RPMI8226 (cell line): ENCODE measurements around the gene NOS3.
"Not testable (repeated sequence)": the region's sequence is repeated elsewhere in the genome, so short reads cannot be mapped to it uniquely, and the experiment has no call there.

Source experiments
- DNase-seq: peaks from one replicate; pipeline ENCODE4 v3.0.0-alpha.2; 2015

NOS3 gene

DNA sequence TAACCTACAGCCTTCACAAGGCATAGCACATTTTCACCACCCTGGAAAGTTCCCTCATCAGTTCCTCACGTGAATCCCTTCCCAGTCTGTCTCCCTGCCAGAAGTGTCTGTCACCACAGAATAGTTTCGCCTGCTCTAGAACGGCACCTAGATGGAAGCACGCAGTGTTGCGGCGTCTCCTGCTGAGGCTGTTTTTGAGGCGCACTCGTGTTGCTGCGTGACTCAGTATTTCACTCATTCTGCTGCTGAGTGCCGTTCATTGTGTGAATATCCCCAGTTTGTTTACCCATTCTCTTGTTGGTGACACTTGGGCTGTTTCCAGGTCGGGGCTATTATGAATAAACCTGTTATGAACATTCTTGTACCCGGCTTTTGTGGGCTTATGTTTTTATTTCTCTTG, 12.8 kb downstream of the NOS3 start:
- no peak for DNase-seq

DNA sequence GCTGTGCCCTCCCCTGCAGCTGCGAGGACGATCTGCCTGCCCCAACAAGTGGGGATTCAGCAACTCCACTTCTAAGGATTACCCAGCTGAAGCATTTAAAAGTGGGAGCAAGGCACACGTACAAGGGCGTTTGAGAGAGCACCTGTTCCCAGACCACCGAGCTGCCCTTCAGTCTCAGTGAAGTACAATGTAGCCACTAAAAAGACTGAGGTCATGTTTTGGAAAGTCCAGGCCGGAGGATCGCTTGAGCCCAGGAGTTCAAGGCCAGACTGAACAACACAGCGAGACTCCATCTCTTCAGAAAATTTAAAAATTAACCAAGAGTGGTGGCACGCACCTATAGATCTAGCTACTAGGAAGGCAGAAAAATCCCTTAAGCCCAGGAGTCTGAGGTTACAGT, 14.7 kb downstream of the NOS3 start:
- no peak for DNase-seq

DNA sequence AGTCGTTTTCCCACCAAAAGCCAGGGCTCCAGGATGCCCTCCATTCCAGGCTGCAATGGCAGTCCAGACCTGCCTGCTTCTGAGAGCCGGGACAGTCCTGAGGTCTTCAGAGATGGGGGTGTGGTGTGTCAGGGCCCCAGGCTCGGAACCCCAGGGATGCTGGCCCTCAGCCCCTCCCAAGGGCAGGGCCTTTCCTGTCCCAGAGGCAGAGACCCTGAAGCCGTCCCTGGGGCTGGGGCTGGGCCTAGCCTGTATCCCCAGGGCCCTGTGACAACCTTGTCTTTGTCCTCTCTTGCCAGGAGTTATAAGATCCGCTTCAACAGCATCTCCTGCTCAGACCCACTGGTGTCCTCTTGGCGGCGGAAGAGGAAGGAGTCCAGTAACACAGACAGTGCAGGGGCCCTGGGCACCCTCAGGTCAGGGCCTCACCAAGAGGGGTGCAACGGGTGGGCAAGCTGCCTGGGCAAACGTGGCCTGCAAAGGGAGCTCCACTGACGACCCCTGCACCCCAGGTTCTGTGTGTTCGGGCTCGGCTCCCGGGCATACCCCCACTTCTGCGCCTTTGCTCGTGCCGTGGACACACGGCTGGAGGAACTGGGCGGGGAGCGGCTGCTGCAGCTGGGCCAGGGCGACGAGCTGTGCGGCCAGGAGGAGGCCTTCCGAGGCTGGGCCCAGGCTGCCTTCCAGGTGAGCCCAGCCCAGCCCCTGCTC, 15.9 kb downstream of the NOS3 start:
- DNase-seq, result no peak

DNA sequence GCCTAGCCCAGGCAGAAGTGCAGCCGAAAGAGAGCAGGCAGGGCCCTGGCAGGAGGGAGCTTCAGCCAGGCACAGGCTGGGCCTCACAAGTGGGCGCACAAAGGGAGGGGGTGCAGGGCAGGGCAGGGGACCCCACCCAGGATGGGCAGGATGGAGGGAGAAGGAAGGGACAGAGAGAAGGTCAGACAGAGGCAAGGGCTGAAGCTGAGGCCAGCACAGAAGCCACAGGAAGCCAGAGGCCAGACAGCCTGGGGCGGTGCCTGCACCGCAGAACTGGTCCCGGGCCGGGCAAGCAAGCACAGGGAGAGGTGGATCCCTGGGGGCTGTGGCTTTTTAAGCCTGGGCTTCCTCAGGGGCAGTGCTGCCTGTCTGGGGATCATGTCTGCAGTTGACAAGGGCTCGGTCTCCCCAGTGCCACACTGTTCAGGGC, 16.7 kb downstream of the NOS3 start:
- DNase-seq, result no peak

DNA sequence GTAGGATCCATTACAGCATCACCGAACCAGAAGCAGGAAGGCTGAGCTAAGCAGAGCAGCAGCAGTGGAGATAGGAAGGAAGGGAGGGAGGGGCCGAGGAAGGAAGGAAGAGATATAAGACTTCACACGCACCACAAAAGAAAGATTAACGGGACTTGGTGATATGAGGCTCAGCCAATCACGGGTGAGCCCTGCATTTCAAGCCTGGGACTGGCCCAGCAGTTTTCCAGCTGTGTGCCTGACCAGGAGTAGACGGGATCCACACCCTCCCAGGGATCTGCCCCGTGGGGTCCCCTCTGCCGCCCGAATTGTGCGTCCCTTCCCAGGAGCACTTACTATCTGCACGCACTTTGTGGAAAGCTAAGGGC, 17.3 kb downstream of the NOS3 start:
- no peak for DNase-seq

DNA sequence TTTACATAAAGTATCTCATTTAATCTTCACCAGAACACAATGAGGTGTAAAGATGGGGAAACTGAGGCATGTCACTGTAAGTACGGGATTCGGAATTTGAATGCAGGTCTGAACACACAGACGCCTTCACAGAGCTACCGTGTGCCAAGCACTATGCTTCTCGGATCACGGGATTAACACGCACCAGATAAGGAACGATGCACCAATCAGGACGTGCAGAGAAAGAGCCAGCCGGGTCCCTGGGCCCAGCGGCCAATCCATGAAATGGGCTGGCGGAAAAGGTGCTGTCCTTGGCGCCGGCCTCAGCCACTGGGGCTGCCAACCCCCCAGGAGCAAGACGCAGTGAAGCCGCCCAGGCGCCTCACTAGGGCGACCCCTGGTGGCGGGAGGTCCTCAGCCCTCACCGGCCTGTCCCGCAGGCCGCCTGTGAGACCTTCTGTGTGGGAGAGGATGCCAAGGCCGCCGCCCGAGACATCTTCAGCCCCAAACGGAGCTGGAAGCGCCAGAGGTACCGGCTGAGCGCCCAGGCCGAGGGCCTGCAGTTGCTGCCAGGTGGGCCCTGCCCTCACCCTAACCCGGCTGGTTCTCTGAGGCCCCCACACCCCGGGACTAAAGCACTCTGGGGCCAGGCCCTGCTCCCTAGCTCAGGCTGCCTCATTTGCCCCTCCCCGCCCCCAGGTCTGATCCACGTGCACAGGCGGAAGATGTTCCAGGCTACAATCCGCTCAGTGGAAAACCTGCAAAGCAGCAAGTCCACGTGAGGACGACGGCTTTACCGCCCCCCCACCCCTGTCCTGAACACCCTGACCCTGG, 17.9 kb downstream of the NOS3 start:
- peak; percentile 83 for DNase-seq

DNA sequence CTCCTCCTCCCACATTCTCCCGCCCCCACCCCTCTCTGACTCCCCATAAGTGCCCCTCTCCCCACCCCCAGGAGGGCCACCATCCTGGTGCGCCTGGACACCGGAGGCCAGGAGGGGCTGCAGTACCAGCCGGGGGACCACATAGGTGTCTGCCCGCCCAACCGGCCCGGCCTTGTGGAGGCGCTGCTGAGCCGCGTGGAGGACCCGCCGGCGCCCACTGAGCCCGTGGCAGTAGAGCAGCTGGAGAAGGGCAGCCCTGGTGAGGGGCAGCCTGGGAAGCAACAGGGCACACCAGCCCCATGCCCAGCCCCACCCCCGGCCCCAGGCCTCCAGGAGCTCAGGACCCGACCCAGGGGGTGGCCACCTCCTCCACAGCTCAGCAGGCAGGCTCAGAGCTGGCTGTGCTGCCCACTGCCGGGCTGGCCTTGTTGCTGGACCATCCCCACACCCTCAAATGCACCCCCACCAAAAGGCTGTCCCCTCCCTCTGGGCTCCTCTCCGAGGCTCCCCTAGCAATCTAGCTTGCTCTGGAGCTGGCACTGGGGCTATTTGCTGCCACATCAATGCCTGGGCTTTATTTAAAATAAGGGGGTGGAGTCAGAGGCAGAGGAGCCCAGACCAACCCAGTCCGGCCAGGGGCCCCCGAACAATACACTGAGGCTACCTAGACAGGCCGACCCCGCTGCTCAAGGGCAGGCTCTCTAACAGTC, 18.7 kb downstream of the NOS3 start:
- DNase-seq, result no peak

DNA sequence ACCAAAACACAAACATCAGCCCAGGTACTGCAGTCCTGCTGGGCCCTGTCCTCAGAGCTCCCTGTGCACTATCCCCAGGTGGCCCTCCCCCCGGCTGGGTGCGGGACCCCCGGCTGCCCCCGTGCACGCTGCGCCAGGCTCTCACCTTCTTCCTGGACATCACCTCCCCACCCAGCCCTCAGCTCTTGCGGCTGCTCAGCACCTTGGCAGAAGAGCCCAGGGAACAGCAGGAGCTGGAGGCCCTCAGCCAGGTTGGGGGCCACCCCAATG, 19.2 kb downstream of the NOS3 start:
- no peak for DNase-seq

DNA sequence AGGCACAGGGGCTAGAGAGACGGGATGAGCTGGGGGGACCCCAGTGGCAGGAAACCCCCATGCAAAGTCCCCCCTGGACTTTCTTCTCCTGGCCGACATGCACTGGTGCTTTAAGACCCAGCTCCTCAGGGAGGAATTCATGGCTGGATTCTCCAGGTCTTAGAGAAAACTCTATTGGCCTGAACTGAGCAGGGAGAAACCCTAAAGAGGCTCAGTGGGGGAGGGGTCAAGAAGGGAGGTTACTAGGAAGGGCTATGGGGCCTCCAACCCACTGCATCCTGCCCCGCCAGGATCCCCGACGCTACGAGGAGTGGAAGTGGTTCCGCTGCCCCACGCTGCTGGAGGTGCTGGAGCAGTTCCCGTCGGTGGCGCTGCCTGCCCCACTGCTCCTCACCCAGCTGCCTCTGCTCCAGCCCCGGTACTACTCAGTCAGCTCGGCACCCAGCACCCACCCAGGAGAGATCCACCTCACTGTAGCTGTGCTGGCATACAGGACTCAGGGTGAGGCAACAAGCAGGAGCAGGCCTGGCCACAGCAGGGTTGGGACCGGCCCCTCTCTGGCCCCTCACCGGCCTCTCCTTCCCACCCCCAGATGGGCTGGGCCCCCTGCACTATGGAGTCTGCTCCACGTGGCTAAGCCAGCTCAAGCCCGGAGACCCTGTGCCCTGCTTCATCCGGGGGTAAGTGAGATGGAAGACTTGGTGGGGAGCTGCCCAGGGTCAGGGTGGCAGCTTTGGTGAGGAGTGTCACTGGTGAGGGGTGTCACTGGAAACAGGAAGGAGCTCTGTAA, 19.7 kb downstream of the NOS3 start:
- peak; percentile 26 for DNase-seq

DNA sequence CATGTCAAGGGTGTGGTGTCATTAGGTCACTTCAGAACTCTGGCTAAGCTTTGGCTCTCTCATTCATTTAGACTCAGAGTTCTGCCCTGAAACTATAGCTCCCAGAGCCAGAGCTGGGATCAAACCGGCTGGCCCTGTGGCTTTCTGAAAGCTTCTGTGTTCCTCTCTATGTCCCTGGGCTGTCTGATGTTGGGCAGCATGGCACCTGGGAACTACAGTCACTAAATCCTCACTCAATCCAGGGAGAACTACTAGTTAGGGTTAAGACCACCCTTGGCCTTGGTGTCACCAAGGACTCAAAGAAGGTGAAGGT, 20.2 kb downstream of the NOS3 start:
- DNase-seq, result no peak

DNA sequence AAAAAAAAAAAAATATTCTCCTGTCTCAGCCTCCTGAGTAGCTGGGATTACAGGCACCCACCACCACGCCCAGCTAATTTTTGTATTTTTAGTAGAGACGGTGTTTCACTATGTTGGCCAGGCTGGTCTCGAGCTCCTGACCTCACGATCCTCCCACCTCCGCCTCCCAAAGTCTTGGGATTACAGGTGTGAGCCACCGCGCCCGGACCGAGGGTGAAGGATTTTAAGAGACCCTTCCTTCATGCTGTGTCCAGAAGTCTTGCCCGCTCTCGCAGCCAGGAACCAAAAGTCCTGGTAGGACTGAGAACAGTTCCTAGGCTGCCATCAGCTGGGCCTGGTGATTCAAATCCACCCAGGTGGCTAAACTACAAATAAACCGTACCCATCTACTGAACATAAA, 20.8 kb downstream of the NOS3 start:
- DNase-seq, result not testable (repeated sequence)

DNA sequence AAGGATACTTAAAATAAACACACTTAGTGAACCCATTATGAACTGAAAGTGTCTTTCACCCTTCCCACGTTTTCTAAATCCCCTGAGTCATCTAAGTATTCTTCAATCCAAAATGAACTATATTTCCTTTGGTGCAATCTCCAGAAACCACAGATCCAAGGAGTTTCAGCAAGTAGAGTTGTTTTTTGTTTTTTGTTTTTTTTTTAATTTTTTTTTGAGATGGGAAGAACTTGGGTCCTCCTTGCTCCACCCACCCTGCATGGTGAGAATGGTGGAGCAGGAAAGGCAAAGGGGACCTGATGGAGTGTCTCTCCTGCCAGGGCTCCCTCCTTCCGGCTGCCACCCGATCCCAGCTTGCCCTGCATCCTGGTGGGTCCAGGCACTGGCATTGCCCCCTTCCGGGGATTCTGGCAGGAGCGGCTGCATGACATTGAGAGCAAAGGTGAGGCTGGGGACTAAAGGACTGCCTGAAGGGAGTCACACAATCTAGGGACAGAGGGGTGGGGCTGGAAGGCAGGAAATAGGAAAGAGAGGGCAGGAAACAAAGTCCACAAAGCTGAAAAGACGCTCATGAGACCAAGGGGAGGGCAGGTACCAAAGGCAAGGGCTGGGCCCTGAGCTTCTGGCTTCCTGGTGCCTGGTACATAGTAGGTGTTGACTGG, 21.3 kb downstream of the NOS3 start:
- DNase-seq, result no peak

DNA sequence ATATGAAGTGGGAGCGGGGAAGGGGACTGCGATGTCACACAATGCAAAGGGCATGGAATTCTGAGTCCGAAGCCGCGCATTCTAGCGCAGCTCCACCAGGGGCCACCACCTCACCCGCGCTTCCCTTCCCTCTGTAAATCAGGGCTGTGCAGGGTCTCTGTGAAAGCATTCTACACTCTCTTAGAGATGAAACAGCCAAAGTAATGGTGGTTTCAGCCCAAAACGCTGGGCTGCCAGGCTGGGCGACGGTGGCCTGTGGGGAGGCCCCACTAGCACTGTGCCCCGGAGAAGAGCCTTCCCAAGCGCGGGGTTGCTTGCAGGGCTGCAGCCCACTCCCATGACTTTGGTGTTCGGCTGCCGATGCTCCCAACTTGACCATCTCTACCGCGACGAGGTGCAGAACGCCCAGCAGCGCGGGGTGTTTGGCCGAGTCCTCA, 22.1 kb downstream of the NOS3 start:
- DNase-seq, result no peak

DNA sequence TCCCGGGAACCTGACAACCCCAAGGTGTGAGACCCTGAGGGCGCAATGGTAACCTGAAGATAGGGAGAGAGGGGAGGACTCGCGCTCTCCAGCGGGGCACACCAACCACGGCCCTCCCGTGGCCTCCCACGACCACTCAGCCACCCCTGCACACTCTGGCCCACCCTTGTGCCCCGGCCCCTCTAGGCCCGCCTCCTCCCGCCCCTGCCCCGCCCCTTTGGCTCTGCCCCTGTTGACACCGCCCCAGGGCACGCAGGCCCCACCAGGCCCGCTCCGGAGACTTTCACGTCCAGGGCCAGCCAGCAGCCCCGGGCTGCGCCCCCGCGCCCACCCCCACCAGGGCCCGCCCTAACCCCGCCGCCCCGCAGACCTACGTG, 22.5 kb downstream of the NOS3 start:
- DNase-seq, result no peak

DNA sequence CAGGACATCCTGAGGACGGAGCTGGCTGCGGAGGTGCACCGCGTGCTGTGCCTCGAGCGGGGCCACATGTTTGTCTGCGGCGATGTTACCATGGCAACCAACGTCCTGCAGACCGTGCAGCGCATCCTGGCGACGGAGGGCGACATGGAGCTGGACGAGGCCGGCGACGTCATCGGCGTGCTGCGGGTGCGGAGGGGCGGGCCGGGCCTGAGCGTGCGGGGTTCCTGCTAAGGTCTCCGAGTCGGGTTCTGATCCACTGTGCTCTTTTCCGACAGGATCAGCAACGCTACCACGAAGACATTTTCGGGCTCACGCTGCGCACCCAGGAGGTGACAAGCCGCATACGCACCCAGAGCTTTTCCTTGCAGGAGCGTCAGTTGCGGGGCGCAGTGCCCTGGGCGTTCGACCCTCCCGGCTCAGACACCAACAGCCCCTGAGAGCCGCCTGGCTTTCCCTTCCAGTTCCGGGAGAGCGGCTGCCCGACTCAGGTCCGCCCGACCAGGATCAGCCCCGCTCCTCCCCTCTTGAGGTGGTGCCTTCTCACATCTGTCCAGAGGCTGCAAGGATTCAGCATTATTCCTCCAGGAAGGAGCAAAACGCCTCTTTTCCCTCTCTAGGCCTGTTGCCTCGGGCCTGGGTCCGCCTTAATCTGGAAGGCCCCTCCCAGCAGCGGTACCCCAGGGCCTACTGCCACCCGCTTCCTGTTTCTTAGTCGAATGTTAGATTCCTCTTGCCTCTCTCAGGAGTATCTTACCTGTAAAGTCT, 23.1 kb downstream of the NOS3 start:
- DNase-seq, result peak; percentile 91

DNA sequence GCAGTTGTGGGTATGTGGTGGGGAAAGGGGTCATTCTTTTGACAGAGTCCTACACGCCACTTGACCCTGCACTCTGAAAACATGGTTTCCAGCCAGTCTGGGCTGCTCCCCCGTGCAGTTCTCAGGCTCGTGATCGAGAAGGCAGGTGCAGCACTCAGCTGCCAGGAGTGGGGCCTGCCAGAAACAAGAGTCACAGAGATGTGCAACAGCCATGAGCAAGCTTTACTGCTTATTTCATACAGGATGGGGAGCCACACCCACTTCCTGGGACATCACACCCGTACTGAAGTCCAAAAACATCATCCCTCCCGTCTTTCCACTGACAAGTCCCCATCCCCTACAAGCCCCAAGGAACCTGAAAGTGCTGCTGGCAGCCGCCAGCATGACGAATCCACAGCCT, 24.1 kb downstream of the NOS3 start:
- no peak for DNase-seq

DNA sequence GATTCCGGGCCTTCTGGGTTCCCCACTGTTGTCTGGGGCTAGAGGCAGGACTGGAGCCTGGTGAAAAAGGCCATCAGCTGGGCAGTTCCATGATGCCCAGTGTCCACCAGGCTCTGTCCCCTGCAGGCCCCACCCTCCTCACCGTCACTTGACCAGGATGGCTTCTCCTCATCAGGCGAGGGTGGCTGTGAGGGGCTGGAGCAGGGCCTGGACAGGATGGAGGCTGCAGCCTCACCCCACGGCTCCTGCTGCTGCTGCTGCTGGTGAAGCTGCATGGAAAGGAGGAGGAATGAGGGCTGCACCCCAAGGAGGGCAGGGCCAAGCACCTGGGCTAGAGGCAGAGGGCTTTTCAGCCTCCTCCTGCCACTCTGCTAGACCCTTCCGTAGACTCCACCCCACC, 25.1 kb downstream of the NOS3 start:
- no peak for DNase-seq

DNA sequence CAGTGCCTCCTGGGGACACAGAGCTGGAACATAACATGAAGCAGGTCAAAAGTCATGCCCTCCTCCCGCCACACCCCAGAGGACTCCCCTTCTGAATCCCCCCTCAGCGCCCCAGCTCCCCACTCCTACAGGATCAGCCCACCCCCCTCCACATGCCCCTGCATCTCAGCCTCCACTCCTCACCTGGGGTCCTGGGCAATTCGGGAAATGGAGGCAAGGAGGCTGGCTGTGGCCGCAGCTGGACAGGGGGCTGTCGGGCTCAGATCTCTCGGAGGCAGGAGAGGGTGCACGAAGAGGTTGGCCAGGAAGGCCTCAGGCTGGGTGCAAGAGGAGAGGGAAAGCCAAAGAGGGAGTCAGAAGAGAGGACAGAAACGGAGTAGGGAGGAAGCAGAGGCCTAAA, 25.7 kb downstream of the NOS3 start:
- DNase-seq, result no peak

DNA sequence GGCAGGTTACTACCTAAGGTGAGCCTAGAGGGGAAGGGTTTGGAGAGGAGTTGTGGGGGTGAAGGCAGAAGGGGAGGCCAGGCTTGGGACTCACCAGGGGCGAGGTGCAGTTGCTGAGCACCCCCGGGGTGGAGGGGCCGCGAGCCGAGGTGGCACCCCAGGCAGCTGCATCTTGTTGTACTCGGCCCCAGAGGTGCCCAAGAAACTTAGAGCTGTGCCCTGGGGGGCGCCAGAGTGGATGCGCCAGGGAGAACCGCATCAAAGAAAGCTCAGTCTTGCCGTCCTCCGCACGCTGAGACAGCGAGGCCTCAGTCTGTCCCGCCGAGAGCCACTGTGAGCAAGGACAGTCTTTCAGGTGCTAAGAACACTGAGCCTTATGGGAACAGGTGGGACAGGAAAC, 26.1 kb downstream of the NOS3 start:
- no peak for DNase-seq

DNA sequence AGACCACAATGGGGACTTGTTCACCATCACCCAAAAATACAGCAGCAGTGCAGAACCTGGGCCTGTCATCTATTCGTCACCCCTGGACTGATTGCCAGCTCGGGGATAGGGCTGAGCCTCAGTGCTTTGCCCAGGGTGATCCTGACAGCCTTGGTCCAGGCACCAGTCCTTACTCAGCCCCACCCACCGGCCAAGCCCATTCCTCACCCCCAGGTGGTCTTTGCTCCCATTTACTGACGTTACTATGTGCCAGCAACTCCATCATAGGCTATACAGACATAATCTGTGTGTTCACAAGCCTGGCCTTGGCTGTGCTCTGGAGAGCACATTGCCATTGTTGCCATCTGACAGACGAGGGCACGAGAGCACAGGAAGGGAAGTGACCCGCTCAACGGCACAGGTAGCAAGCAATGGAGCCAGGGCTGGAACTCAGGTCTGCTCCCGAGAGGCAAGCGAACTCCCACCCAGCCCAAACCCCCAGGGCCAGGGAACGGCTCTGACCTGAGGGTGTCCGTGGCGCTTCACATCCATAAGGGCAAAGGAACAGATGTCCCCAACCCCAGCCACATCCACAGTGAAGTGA, 26.6 kb downstream of the NOS3 start:
- DNase-seq, result no peak

DNA sequence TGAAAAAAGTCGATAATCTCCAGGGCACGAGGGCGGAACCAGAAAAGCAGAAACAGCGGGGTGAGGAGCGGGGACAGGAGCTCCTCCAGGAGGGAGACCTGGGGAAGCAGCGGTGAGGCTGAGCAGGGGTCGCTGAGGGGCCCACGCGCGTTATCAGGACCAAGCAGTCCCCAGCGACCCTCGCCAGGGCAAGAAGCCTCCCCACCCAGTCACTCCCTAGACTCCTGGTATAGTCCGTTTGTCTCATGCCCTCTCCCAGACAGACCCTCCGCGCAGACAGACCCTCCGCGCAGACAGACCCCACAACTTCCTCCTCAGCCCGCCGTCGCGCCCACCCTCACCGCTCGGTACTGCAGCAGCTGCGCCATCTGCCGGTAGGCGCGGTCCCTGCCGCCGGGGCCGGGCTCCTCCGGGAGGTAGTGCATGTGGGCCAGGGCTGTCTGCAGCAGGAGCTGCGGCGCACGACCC, 27.2 kb downstream of the NOS3 start:
- peak; percentile 75 for DNase-seq
